HG02852 (cell line): ENCODE data around the gene MFSD1.

Experiments used
- ATAC-seq: cut with Tn5 transposase; IDR thresholded peaks from one replicate; pipeline ENCODE4 v1.9.1; 2021; ENCODE audit warnings: mild to moderate bottlenecking, moderate library complexity; ENCODE audit not compliant: unreplicated experiment

MFSD1 gene

DNA sequence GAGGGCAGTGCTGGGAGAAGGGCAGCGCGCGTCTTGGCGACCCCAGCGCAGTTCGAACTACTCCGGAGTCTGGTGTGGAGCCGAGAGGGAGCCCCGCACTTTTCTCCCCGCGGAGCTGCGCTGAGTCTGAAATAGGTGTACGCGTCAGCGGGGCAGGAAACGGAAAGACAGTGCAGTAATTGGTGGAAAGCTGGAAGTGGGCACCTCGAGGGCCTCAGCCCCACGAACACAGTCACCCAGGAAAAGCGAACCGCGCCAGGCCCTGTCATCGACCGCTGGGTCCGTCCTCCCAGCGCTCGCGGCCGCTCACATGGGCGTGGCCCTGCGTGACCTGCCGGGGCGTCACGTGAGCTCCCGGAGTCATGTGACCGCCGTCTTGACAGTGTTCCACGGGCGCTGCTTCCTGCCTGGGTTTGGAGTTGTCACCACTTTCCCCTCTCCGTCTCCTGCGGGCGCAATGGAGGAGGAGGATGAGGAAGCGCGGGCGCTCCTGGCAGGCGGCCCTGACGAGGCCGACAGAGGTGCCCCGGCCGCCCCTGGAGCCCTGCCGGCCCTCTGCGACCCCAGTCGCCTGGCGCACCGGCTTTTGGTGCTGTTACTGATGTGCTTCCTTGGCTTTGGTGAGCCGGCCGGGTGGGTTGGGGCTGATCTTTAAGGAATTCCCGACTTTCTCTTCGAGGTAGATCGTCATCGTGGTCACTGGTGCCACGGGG is at the start of gene MFSD1:
TSS of gene MFSD1 (plus strand) at position 359 of the 713 bp plus-strand sequence. CDS start at position 458, 99 bp downstream.
- ATAC-seq = peak; percentile 96

GRCh38 chr3:158753854-158754253 is 48.0 kb upstream of the MFSD1 start:
- ATAC-seq = no peak

- ATAC-seq = no peak
These were observed 46.4 kb upstream of the MFSD1 start for GRCh38 chr3:158755421-158755820.

DNA sequence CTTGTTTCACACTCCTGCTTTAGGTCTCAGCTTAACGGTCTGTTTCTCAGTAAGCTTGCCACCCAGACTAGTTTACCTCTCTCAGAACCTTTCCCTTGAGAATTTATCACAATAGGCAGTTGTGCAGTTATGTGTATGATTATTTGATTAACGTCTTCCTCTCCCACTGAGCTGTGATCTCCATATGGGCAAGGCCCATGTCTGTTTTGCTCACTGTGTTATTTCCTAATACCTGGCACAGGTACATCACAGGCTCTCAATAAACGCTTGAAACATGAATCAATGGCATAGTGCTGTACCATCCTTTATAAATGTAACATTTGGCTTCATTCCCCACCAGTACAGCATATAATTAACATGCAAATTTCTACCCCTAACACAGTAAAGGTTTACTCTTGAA is 40.5 kb upstream of the MFSD1 start:
- no peak for ATAC-seq

- no peak for ATAC-seq
These were observed 39.2 kb upstream of the MFSD1 start for GRCh38 chr3:158762701-158763100.

DNA sequence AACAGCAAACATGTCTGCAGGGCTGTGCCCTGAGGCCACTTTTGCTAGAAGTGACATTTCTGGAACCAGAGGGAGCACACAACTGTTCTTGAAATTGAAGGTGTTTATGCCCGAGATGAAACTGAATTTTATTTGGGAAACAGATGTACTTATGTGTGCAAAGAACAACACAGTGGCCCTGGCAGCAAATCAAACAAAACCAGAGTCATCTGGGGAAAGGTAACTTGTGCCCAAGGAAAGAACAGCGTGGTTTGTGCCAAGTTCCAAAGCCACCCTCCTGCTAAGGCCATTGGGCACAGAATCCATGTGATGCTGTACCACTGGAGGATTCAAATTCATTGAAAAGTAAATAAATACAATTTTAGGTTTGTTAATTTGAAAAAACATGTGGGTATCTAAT is 38.4 kb upstream of the MFSD1 start:
- ATAC-seq = no peak

DNA sequence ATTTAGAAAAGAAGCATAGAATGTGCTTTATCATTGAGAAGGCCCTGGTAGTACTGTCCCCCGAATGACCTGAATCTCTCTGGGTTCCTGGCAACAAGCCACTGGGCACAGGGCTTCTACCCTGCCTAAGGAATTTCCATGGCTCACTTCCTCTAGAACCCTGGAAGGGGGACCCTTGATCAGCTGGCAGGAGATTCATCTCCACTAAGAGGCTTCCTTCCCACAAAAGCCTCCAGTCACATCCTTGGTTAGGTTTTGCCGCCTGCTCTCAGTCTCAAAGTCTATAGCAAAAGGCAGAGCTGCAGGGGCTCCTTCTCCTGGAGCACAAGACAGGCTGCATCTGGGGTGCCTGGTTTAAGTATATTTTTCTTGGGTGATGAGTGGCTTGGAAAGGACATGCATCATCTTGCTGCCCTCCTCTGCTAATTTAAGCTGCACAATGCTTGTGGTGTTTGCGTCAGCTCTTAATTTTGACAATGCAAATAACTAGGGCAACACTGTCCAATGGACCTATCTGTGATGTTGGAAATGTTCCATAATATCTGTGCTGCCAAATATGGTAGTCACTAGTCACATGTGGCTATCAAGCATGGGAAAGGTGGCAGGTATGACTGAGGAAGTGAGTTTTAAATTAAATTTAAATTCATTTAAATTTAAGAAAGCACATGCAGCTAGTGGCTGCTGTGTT is 36.2 kb upstream of the MFSD1 start:
- no peak for ATAC-seq

DNA sequence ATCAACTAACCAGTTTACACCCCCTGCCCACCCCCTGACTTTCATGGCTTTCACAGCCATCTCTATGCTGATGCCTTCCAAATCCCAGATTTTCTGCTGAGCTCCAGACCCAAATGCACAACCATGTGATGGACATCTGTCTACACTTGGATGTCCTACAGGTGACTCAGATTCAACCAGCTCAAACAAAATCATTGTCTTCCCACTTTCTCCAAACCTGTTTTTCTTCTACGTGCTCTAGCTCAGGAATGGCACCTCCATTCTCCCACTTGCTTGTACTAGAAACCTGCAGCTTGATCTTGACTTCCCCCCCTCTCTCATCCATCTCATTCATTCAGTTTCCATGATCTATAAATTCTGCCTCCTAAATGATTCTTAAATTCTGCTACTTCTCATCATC is 35.5 kb upstream of the MFSD1 start:
- ATAC-seq = no peak

DNA sequence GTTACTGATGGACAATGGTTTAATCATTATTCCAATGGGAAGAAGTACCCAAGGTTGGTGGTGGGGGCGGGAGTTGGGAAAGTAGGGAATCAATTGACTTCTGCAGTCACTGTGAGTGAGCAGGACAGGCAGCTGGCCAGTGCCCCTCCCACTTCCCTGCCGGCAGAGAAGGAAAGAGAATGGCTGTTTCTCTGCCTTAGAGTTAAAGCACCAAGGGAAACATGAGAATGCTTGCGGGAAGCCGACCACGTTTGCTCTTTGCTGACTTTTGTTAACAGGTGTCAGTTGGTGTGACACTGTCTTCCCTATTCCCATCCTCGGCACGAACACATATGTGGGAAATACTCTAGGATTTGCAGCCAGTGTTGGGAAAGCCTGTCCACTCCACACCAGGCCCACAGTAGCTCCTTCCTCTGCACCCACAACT is 33.5 kb upstream of the MFSD1 start:
- ATAC-seq = no peak

DNA sequence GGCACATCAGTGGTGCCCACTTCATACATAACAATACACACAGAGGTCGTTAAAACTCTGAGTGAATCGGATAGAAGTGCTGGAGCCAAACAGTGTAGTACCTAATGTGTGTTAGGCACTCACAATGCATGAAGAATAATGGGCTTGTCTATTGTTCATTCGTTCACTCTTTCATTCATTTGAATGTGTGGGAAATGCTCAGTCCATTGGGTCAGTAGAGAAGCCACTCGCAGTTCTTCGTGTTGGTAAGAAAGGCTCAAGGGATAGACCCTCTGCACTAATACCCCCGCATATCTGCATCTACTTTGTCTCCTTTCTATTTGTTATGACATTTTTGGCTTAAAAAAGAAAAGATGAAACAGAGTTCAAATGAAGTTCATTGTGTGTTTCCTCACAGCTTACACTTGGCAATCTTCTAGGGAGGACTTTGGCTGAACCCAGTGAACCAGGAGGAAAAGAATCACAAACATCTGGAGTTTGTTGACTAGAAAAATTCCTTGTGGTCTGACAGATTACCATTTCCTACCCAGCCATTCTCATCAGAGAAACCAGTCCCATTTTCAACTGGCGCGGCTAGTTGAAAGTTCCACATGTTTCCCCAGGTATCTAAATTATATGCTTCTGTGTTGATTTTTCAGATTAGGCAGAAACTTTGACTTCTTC is 32.8 kb upstream of the MFSD1 start:
- no peak for ATAC-seq

DNA sequence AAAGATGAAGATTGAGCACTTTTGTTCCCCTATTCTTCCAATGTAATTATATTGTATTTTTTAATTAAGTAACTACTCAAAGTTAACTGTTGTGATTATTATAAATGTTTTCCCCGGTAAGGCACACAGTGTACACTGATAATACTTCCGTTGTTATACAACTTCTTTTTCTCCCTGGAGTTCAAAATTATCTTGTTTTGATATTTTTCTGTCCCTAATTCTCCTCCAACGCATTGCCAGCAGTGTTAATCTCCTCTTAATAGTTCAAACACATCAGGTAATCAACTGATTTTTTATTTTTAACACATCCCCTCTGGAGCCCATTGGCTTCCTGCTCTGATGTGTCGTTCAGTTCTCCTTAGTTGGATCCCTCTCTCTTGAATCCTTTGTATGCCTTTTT is 32.3 kb upstream of the MFSD1 start:
- no peak for ATAC-seq

DNA sequence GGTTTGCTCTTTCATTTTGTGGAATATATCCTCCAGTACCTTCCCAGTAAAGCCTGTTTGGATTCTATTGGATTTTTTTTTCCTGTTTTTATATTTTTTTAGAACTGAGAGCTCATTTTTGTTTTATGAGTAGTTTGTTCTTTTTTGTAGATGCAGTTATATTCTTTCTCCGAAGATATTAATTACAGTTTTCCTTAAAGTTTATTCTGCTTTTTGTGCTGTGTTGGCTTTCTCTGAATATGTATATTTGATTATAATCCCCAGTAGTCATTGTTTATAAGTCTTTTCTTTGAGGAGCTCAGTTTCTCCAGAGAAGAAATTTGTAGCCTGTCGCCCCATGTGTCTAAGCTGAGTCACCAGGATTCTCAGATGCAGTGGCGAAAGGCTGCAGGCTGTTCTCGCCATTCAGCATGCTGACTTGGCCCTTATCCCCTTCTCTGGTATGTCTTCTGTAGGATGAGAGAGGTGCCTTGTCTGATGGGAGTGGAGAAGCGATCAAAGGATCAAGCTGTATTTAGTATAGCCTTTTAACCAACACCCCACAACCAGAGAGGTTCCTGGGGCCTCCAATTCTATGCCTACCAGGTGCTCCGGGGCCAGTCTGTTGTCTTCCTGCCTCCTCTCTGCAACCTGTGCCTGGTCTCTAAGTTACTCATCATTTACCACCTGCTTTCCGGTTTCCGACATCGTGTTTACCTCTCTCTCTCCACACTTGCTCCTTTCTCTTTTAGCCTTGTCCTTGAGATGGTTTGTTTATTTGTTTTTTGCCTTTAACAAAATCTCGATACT is 31.7 kb upstream of the MFSD1 start:
- no peak for ATAC-seq

DNA sequence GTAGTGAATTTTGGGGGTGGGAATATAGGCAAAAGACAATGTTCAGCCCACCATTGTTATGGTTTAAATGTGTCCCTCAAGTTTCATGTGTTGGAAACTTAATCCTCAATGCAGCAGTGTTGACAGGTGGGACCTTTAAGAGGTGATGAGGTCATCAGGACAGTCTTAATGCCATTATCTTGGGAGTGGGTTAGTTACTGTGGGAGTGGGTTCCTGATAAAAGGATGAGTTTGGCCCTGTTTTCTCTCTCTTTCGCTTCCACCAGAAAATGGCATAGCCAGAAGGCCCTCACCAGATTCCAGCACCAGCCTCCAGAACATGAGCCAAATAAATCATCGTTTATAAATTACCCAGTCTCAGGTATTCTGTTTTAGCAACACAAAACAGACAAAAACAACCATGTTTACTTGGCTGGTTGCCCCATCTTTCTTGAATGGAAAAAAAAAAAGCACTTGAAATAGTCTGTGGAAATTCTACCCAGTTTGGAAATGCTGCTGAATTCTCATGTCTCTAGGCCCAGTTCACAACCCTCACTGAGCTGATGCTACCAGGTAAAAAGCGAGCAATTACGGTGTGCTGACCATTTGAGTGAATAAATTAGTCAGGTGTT is 31.0 kb upstream of the MFSD1 start:
- ATAC-seq = no peak

DNA sequence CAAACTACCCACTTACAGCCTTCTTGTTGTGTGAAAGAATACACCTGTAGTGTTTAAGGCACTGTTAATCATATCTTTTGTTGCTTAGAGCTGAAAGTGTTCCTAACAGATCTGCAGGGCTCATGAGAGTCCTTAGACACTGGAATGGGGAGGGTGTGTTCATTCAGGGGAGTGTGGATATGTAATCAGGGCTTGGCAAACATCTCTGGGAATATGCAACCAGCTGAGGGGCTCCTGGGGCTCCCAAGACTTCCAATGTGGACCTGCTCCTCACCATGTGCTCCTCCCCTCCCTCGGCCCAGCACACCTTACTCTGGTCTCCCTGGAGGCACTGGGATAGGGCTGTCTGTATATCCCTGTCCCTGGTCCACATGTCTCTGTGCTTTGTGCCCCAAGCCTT is 30.3 kb upstream of the MFSD1 start:
- no peak for ATAC-seq

DNA sequence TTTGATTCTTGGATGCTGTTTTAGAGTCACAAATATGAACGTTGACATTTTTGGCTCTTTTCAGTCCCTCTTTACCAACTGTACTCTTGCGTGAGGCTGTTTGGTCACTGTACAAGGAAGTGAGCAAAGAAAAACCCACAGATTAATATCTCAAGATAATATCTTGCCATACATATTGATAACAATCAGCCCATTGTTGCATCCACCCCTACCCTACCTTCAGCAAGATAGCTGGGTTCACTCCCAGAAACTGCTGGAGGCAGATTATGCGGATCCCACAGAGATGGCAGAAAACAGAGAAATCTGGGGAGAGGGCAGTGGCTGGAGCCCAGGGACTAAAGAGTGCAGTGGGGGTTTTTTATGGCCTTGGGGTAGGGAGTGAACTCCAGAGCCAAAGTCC is 29.9 kb upstream of the MFSD1 start:
- no peak for ATAC-seq

- ATAC-seq = no peak
These were observed 28.7 kb upstream of the MFSD1 start for GRCh38 chr3:158773166-158773565.

DNA sequence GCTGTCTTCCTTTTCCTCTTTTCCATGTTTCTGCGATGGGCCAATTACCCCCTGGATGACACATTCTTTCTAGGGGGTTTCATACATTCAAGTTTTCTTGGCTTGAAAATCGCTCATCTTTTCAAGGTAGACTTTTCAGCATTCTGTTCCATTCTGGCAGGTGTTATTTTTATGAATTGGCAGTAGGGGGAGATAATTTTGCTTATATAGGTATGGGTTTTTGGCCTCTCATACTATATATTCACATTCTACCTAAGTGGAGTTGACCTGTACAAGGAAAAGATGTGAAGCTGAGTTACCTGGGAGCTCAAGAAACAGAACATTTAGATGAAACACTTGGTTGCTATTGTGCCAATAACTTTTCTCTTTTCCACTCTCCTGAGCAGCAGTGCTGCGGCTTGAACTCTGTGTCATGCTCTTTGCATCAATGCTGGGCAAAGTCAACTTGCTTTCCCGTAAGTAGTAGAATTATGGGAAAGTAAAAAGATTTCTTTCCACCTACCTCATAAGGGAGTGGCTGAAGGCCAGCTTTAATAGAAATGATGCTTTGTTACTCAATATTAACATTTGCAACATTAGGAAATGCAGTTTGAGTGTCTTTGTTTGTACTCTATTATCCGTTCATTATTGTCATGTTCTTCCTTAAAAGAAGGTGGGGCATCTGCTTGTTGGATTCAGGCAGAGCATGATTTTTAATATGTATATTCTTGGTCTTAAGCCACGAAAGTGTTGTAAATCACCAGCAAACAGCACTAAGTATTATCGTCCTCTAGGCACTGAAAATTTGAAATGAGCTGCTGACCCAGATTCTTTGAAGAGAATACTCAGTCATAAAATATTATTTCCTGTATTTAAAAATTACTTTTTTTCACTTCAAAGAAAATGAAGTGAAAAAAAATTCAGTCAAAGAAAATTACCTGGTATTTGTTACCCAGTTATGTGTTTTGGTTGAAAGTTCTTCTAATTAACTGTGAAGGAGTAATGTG is 27.7 kb upstream of the MFSD1 start:
- ATAC-seq = no peak

GRCh38 chr3:158774965-158775364 is 26.9 kb upstream of the MFSD1 start:
- no peak for ATAC-seq
